Astrocyte (in vitro differentiated cells and primary cell): ENCODE data around the gene ESAM. TPM values are rescaled to one million over a fixed set of nuclear protein-coding genes. Genes with fewer than 3 reads are reported as not detected.

Experiments used
- DNase-seq: peaks from one replicate; pipeline ENCODE4 v3.0.0-alpha.2; 2010; ENCODE audit warnings: low read depth
- FAIRE-seq: peaks from 2 replicates; lab custom pipeline; 2011; peaks lifted over from hg19 to GRCh38; lab: Jason Lieb, UNC
- H2AFZ ChIP-seq: 2 replicates; pipeline ENCODE4 v1.6.0; 2012; ENCODE audit warnings: low read depth, low read length, inconsistent platforms
- H3K27ac ChIP-seq: 2 replicates; pipeline ENCODE4 v1.5.1; 2011; ENCODE audit warnings: low read depth, low read length, inconsistent platforms
- H3K27me3 ChIP-seq: 2 replicates; pipeline ENCODE4 v1.6.0; 2011; ENCODE audit warnings: low read length, inconsistent platforms; ENCODE audit not compliant: insufficient read depth
- H3K36me3 ChIP-seq: 2 replicates; pipeline ENCODE4 v1.5.1; 2011; ENCODE audit warnings: low read length, inconsistent platforms; ENCODE audit not compliant: insufficient read depth
- H3K4me1 ChIP-seq: 2 replicates; pipeline ENCODE4 v1.5.1; 2011; ENCODE audit warnings: low read length, inconsistent platforms; ENCODE audit not compliant: insufficient read depth
- H3K4me2 ChIP-seq: 2 replicates; pipeline ENCODE4 v1.6.0; 2012; ENCODE audit warnings: low read length, inconsistent platforms
- H3K4me3 ChIP-seq: 2 replicates; pipeline ENCODE4 v1.5.1; 2011; ENCODE audit warnings: low read depth, mild to moderate bottlenecking, low read length, inconsistent platforms; ENCODE audit not compliant: insufficient read depth
- H3K79me2 ChIP-seq: 2 replicates; pipeline ENCODE4 v1.6.0; 2012; ENCODE audit warnings: mild to moderate bottlenecking, low read length, inconsistent platforms; ENCODE audit not compliant: insufficient read depth
- H3K9ac ChIP-seq: 2 replicates; pipeline ENCODE4 v1.6.0; 2012; ENCODE audit warnings: mild to moderate bottlenecking, low read length, inconsistent platforms
- H3K9me3 ChIP-seq: 2 replicates; pipeline ENCODE4 v1.5.1; 2012; ENCODE audit warnings: low read depth, mild to moderate bottlenecking, low read length, inconsistent platforms; ENCODE audit not compliant: insufficient read depth
- H4K20me1 ChIP-seq: 2 replicates; pipeline ENCODE4 v1.6.0; 2012; ENCODE audit warnings: low read length, inconsistent platforms; ENCODE audit not compliant: insufficient read depth
- H3K27ac Mint-ChIP-seq: one replicate; pipeline ENCODE4 v1.8.0; 2021; ENCODE audit warnings: mild to moderate bottlenecking, mixed read lengths; ENCODE audit not compliant: unreplicated experiment
- H3K27me3 Mint-ChIP-seq: one replicate; pipeline ENCODE4 v1.8.0; 2021; ENCODE audit warnings: low read depth, mixed read lengths; ENCODE audit not compliant: unreplicated experiment
- H3K36me3 Mint-ChIP-seq: one replicate; pipeline ENCODE4 v1.8.0; 2021; ENCODE audit warnings: low read depth, mixed read lengths; ENCODE audit not compliant: unreplicated experiment
- H3K4me1 Mint-ChIP-seq: one replicate; pipeline ENCODE4 v1.8.0; 2021; ENCODE audit warnings: low read depth, mixed read lengths; ENCODE audit not compliant: unreplicated experiment
- H3K4me3 Mint-ChIP-seq: one replicate; pipeline ENCODE4 v1.8.0; 2021; ENCODE audit warnings: mild to moderate bottlenecking, moderate library complexity, mixed read lengths; ENCODE audit not compliant: unreplicated experiment
- H3K9me3 Mint-ChIP-seq: one replicate; pipeline ENCODE4 v1.8.0; 2021; ENCODE audit warnings: mild to moderate bottlenecking, mixed read lengths; ENCODE audit not compliant: unreplicated experiment
- EZH2 ChIP-seq: IDR thresholded peaks from 2 replicates; pipeline ENCODE4 v1.6.1; 2012; ENCODE audit warnings: mild to moderate bottlenecking, low read length, inconsistent platforms; ENCODE audit not compliant: insufficient read depth
- total RNA-seq: library from RNA; stranded (reverse); gene quantifications from 2 replicates; pipeline ENCODE4 v1.2.1, GENCODE V29; 2021
- TF ChIP-seq, protein P1 (sequence below): IDR thresholded peaks from 2 replicates; pipeline ENCODE4 v1.5.1; 2011; ENCODE audit warnings: low read depth, mild to moderate bottlenecking, inconsistent platforms, low read length, moderate library complexity; ENCODE audit not compliant: insufficient read depth

The ESAM gene
- total RNA-seq, 1 donor from 2014 or later: 22.0 TPM

DNA sequence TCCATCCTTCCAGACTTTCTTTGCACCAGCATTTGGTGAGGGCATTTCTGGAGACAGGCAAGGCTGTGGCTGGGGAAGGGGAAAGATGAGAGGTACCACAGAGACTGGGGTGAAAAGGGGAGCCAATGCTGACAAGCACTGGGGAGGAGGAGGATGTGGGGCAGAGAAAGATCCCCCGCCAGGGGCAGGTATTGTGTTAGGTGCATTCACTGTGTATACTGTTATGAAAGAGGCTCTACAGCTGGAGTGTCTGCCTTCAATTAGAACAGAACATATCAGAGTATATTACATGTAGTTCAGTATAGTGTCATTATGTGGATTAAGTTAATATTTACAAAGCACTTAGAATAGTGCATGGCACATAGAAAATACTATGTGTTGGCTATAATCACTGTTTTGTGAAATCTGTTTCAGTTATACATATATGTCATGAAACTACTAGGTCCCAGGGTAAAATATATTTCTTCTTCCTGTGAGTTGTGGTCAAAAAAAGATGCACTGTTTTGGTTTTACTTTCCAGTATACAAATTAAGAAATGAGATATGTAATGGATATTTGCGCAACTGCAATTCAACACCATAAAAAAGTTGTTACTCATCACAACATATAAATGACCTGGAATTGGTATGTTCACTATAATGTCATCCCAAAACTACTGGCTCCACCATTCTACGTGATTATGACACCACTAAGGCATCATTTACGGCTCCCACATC lies 29.7 kb upstream of the ESAM start:
- FAIRE-seq (no peak), DNase-seq (no peak)
- Histone ChIP-seq H3K9ac (no peak overlapping the region), H3K27me3 (no peaks in the 10 kb centered on the region), H3K9me3 (no peaks in the 10 kb centered on the region), H3K4me2 (no peak overlapping the region), H3K4me3 (no peak overlapping the region), H3K79me2 (peaks cover 100% of the 10 kb centered on the region), H3K4me1 (no peaks in the 10 kb centered on the region), H2AFZ (no peak overlapping the region), H3K27ac (no peak overlapping the region), H4K20me1 (peaks cover 96% of the 10 kb centered on the region), H3K36me3 (no peaks in the 10 kb centered on the region)
- no peak overlapping the region for H3K4me3 Mint-ChIP-seq
- peaks cover 15% of the 10 kb centered on the region for H3K4me1 Mint-ChIP-seq
- H3K27me3 Mint-ChIP-seq: no peaks in the 10 kb centered on the region
- H3K27ac Mint-ChIP-seq: no peak overlapping the region
- TF ChIP-seq EZH2: no peak
- TF ChIP-seq, protein P1, sequence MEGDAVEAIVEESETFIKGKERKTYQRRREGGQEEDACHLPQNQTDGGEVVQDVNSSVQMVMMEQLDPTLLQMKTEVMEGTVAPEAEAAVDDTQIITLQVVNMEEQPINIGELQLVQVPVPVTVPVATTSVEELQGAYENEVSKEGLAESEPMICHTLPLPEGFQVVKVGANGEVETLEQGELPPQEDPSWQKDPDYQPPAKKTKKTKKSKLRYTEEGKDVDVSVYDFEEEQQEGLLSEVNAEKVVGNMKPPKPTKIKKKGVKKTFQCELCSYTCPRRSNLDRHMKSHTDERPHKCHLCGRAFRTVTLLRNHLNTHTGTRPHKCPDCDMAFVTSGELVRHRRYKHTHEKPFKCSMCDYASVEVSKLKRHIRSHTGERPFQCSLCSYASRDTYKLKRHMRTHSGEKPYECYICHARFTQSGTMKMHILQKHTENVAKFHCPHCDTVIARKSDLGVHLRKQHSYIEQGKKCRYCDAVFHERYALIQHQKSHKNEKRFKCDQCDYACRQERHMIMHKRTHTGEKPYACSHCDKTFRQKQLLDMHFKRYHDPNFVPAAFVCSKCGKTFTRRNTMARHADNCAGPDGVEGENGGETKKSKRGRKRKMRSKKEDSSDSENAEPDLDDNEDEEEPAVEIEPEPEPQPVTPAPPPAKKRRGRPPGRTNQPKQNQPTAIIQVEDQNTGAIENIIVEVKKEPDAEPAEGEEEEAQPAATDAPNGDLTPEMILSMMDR: no peak
- H3K36me3 Mint-ChIP-seq: no peaks in the 10 kb centered on the region
- H3K9me3 Mint-ChIP-seq: no peaks in the 10 kb centered on the region

DNA sequence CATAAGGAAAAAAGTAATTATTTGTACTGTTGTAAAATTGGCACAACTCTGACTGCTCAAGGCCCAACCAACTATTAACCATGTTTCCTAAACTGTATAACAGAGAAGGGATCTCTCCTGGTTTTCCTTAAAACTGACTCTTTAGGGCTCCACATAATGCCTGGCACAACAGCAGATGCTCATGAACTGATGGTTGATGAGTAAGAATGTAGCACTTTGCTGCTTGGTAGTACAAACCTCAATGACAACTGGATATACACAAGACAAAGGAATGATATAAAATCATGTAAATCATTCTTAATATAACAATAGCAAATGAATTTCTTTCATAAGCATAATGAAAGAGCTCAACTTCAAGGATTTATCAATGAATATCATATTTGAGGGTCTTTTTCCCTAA lies 26.4 kb upstream of the ESAM start:
- H3K27ac Mint-ChIP-seq: no peak overlapping the region
- no peak overlapping the region for H3K9ac ChIP-seq
- no peak overlapping the region for H3K4me3 Mint-ChIP-seq
- no peak overlapping the region for H3K4me3 ChIP-seq
- no peak overlapping the region for H3K4me2 ChIP-seq
- no peaks in the 10 kb centered on the region for H3K9me3 ChIP-seq
- no peaks in the 10 kb centered on the region for H3K36me3 ChIP-seq
- FAIRE-seq (peak; percentile 52), DNase-seq (no peak)
- H3K4me1 ChIP-seq: no peaks in the 10 kb centered on the region
- peaks cover 98% of the 10 kb centered on the region for H3K79me2 ChIP-seq
- H4K20me1 ChIP-seq: peaks cover 92% of the 10 kb centered on the region
- TF ChIP-seq, protein P1: no peak
- TF ChIP-seq EZH2: no peak
- H3K27me3 ChIP-seq: no peaks in the 10 kb centered on the region
- no peak overlapping the region for H2AFZ ChIP-seq
- no peak overlapping the region for H3K27ac ChIP-seq
- peaks cover 19% of the 10 kb centered on the region for H3K4me1 Mint-ChIP-seq
- no peaks in the 10 kb centered on the region for H3K36me3 Mint-ChIP-seq
- no peaks in the 10 kb centered on the region for H3K27me3 Mint-ChIP-seq
- no peaks in the 10 kb centered on the region for H3K9me3 Mint-ChIP-seq

DNA sequence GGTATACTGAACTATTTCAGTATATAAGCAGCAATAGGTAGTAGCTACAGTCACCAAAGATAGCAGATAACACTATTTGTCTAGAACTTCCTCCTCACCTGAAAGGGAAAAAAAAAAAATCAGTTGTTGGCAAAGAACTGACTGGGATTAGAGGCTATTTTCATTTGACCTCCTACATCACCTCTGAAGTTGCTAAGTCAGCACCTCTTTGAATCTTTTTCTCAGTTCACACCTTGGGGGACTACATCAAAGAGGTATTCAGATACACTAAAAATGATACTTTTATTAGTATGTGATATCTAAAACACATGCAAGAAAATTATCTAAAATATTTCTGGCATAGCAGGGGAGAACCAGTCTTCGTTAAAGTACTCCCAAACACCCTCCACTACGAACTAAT lies 22.0 kb upstream of the ESAM start:
- Mint-ChIP-seq H3K27me3 (no peaks in the 10 kb centered on the region), H3K4me3 (no peak overlapping the region), H3K4me1 (peaks cover 9% of the 10 kb centered on the region), H3K36me3 (no peaks in the 10 kb centered on the region), H3K27ac (no peak overlapping the region), H3K9me3 (no peaks in the 10 kb centered on the region)
- Histone ChIP-seq H3K4me1 (no peaks in the 10 kb centered on the region), H3K79me2 (peaks cover 65% of the 10 kb centered on the region), H3K27me3 (no peaks in the 10 kb centered on the region), H3K4me3 (no peak overlapping the region), H3K9me3 (no peaks in the 10 kb centered on the region), H3K36me3 (no peaks in the 10 kb centered on the region), H3K4me2 (no peak overlapping the region), H3K9ac (no peak overlapping the region), H4K20me1 (peaks cover 63% of the 10 kb centered on the region), H2AFZ (no peak overlapping the region), H3K27ac (no peak overlapping the region)
- FAIRE-seq (no peak), DNase-seq (no peak)
- TF ChIP-seq, protein P1: no peak
- TF ChIP-seq EZH2: no peak
